Measurements from ENCODE around the gene MAGEA9.
"Not testable (repeated sequence)": the region's sequence is repeated elsewhere in the genome, so short reads cannot be mapped to it uniquely, and the experiment has no call there.

MAGEA9 gene

DNA sequence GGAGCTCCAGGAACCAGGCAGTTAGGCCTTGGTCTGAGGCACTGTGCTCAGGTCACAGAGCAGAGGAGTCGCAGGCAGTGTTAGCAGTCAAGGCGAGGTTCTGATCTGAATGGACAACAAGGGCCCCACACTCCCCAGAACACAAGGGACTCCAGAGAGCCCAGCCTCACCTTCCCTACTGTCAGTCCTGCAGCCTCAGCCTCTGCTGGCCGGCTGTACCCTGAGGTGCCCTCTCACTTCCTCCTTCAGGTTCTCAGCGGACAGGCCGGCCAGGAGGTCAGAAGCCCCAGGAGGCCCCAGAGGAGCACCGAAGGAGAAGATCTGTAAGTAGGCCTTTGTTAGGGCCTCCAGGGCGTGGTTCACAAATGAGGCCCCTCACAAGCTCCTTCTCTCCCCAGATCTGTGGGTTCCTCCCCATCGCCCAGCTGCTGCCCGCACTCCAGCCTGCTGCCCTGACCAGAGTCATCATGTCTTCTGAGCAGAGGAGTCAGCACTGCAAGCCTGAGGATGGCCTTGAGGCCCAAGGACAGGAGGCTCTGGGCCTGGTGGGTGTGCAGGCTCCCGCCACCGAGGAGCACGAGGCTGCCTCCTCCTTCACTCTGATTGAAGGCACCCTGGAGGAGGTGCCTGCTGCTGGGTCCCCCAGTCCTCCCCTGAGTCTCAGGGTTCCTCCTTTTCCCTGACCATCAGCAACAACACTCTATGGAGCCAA, 26.2 kb downstream of the MAGEA9 start:
- no peak for DNase-seq (ENCODE audit: low read depth)

DNA sequence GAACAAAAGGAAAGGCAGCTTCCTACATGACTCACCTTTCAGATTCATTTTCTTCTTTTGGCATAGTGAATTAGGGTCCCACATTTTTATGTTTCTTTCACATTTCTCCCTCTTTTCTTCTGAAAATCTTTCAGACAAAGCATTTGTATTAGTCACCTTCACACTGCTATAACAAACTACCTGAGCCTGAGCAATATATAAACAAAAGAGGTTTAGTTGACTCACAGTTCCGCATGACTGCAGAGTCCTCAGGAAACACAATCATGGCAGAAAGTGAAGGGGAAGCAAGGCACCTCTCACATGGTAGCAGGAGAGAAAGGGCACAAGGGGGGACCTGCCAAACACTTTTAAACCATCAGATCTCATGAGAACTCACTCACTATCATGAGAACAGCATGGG, 36.9 kb downstream of the MAGEA9 start:
- no peak for DNase-seq (ENCODE audit: low read depth)

DNA sequence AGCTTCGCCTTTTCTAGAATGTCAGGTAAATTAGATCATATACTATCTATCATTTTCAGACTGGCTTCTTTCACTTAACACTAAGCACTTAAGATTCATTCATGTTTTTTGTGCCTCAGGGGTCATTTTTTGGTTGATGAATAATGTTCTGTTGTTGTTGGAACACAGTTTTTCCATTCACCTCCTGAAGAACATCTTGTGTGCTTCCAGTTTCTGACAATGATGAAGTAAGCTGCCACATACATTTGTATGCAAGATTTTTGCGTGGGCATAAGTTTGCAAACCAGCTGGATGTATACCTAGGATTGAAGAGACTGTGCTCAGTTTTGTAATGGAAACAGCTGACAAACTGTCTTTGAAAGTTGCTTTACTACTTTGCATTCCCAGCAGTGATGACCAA, 37.6 kb downstream of the MAGEA9 start:
- no peak for DNase-seq (ENCODE audit: low read depth)

DNA sequence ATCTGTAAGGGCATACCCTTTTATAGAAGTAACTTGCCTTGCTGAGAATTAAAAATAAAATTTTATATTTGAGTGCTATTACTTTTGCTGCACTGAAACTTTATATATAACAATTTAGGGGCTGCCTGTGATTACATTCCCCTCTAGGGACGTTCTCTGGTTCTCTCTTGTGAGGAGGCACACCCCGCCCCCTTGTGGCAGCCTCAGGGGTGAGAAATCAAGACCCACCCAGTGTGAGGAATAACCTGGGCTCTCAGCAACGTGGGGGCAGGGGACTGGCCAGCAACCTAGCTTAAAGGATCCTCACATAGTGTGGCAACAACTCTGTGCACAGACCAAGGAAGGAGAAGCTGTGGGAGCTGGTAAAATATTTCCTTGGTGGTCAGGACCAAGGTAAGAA, 43.7 kb downstream of the MAGEA9 start:
- peak; percentile 26 for DNase-seq (ENCODE audit: low read depth)

GRCh38 chrX:149827254-149827653, 45.5 kb downstream of the MAGEA9 start:
- DNase-seq (ENCODE audit: low read depth): no peak

GRCh38 chrX:149829751-149830191, 48.0 kb downstream of the MAGEA9 start:
- DNase-seq (ENCODE audit: low read depth): peak; percentile 3

DNA sequence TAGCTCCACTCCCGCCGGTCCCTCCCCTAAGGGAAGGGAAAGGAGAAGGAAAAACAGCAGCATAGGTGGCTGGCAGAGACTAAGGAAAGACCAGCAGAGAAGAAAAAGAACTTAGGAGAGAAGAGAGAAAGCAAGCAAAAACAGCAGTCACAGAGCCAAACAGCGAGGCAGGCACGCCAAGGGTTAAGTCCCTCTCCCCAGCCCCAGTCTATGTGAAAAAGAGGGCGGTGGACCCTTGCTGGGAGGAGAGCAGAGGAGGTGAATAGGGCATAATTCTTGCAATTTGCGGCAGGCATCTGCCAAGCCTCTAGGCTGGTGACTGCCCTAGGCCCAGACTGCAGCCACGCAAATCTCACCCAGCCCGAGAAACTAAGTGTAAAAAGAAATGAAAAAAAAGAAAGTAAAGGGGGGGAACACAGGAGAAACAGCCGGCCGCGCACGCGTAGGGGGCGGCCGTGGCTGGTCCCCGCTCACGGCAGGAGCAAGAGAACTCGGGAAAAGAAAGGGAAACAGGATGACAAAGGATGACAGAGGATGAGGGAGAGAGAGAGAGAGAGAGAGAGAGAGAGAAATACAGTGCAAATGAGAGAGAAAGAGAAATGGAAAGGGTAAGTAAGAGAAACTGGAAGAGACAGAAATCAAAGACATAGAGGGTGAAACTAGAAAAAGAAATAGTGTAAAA, 48.6 kb downstream of the MAGEA9 start:
- no peak for DNase-seq (ENCODE audit: low read depth)

DNA sequence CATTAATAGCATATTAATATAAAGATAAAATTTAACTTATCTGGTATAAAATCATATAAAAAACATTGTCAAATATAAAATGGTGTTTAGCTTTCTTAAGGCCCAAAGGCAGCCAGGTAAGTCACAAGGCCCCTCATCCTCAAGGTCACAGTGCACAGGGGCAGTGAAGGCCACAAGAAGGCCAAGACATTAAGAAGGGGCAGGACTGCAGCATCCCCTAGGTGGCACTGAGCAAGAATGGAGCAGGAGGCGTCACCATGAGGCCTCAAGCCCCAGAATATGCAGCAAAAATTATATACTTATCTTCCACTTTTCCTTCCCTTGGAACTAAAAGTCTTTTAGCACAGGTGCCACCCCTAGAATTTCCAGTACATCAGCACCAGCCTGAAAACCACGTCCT, 49.7 kb downstream of the MAGEA9 start:
- DNase-seq (ENCODE audit: low read depth): no peak

DNA sequence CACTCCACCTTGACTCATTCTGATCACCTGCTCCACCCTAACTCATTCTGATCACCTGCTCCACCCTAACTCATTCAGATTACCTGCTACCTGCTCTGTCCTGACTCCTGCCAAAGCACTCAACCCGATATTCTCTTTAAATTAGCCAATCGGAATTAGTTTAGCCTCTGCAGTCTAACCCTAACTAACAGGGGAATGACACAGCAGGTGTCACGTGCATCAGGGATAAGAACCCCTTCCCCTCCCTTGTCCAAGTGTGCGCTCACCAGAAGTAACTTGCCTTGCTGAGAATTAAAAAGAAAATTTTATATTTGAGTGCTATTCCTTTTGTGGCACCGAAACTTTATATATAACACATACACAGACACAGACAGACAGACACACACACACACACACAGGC, 55.0 kb downstream of the MAGEA9 start:
- DNase-seq (ENCODE audit: low read depth): not testable (repeated sequence)

GRCh38 chrX:149837167-149837566, 55.4 kb downstream of the MAGEA9 start:
- DNase-seq (ENCODE audit: low read depth): no peak
